ENCODE data around the gene ASH1L.
"Not testable (repeated sequence)": the region's sequence is repeated elsewhere in the genome, so short reads cannot be mapped to it uniquely, and the experiment has no call there.

Gene ASH1L

GRCh38 chr1:155457266-155457665 lies 105.3 kb downstream of the ASH1L start:
- H3K27me3 Mint-ChIP-seq, result no peaks in the 10 kb centered on the region
- peak overlapping the region; percentile 30 for H3K27ac Mint-ChIP-seq
- H3K4me1 Mint-ChIP-seq (ENCODE audit: low read depth), result peaks cover 10% of the 10 kb centered on the region
- H3K4me3 Mint-ChIP-seq, result no peak overlapping the region
- no peaks in the 10 kb centered on the region for H3K9me3 Mint-ChIP-seq (ENCODE audit: low read depth)
- peaks cover 23% of the 10 kb centered on the region for H3K36me3 Mint-ChIP-seq

- Mint-ChIP-seq H3K4me1 (ENCODE audit: low read depth) (peaks cover 10% of the 10 kb centered on the region), H3K36me3 (peaks cover 19% of the 10 kb centered on the region), H3K27ac (no peak overlapping the region), H3K4me3 (no peak overlapping the region), H3K9me3 (ENCODE audit: low read depth) (no peaks in the 10 kb centered on the region), H3K27me3 (no peaks in the 10 kb centered on the region)
Measured at GRCh38 chr1:155455588-155456195, 106.9 kb downstream of the ASH1L start.

GRCh38 chr1:155454096-155454495 lies 108.5 kb downstream of the ASH1L start:
- no peaks in the 10 kb centered on the region for H3K9me3 Mint-ChIP-seq (ENCODE audit: low read depth)
- H3K27me3 Mint-ChIP-seq, result no peaks in the 10 kb centered on the region
- H3K27ac Mint-ChIP-seq, result no peak overlapping the region
- H3K4me1 Mint-ChIP-seq (ENCODE audit: low read depth), result peaks cover 10% of the 10 kb centered on the region
- no peak overlapping the region for H3K4me3 Mint-ChIP-seq
- peaks cover 20% of the 10 kb centered on the region for H3K36me3 Mint-ChIP-seq

DNA sequence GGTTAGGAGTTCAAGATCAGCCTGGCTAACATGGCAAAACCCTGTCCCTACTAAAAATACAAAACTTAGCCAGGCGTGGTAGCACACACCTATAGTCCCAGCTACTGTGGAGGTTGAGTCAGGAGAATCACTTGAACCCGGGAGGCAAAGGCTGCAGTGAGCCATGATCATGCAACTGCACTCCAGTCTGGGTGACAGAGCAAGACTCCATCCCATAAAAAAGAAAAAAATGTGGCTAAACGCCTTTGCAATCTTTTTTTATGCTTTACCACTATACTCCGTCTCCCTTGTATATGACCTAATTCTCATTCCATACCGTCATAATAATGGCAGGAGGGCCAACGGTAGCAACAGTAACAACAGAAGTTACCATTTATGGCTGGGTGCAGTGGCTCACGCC lies 109.5 kb downstream of the ASH1L start:
- H3K27ac Mint-ChIP-seq, result peak overlapping the region; percentile 28
- peaks cover 19% of the 10 kb centered on the region for H3K36me3 Mint-ChIP-seq
- no peaks in the 10 kb centered on the region for H3K27me3 Mint-ChIP-seq

DNA sequence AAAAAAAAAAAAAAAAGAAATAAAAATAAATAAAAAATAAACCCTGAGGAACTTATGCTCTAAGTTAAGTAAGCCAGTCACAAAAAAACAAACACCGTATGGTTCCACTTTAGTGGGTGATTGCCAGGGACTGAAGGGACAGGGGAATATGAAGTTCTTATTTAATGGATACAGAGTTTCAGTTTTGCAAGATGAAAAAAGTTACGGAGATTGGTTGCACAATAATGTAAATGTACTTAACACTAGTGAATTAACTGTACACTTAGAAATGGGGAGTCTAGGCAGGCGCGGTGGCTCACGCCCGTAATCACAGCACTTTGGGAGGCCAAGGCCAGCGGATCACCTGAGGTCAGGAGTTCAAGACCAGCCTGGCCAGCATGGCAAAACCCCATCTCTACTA lies 111.4 kb downstream of the ASH1L start:
- Mint-ChIP-seq H3K36me3 (peaks cover 18% of the 10 kb centered on the region), H3K9me3 (ENCODE audit: low read depth) (no peaks in the 10 kb centered on the region), H3K4me1 (ENCODE audit: low read depth) (peaks cover 4% of the 10 kb centered on the region), H3K27ac (no peak overlapping the region), H3K27me3 (no peaks in the 10 kb centered on the region), H3K4me3 (no peak overlapping the region)

More for the DNA sequence above, 109.5 kb downstream of the ASH1L start:
- peaks cover 10% of the 10 kb centered on the region for H3K4me1 Mint-ChIP-seq (ENCODE audit: low read depth)
- no peaks in the 10 kb centered on the region for H3K9me3 Mint-ChIP-seq (ENCODE audit: low read depth)
- H3K4me3 Mint-ChIP-seq, result no peak overlapping the region

DNA sequence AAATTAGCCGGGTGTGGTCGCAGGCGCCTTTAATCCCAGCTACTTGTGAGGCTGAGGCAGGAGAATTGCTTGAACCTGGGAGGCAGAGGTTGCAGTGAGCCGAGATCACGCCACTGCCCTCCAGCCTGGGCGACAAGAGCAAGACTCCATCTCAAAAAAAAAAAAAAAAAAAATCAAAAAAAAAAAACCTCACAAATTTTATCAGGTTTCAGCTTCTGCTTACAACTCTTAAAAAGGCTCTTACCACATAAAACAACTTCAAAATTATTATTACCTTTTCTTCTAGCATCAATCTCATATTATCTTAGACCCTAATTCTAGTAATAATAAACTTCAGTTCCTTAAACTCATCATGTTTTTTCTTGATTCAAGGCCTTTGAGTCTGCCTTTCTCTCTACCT lies 120.2 kb downstream of the ASH1L start:
- H3K4me1 Mint-ChIP-seq (ENCODE audit: low read depth); H3K36me3 Mint-ChIP-seq; H3K9me3 Mint-ChIP-seq (ENCODE audit: low read depth); H3K27me3 Mint-ChIP-seq; H3K4me3 Mint-ChIP-seq: not testable (repeated sequence)
- peak overlapping the region; percentile 46 for H3K27ac Mint-ChIP-seq

DNA sequence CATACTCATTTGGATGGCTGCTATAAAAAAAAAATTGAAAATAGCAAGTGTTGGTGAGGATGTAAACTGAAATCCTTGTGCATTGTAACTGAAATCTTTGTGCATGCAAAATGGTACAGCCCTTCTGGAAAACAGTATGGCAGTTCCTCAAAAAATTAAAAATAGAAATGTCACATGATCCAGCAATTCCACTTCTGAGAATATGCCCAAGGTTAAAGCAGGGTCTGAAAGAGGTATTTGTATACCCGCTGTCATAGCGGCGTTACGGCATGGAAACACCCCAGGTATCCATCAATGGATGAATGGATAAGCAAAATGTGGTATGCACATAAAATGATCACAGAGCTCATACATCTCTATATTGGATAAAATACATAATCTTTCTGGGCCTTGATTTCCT lies 125.2 kb downstream of the ASH1L start:
- H3K36me3 Mint-ChIP-seq, result peaks cover 7% of the 10 kb centered on the region
- no peaks in the 10 kb centered on the region for H3K27me3 Mint-ChIP-seq
- no peak overlapping the region for H3K4me3 Mint-ChIP-seq

DNA sequence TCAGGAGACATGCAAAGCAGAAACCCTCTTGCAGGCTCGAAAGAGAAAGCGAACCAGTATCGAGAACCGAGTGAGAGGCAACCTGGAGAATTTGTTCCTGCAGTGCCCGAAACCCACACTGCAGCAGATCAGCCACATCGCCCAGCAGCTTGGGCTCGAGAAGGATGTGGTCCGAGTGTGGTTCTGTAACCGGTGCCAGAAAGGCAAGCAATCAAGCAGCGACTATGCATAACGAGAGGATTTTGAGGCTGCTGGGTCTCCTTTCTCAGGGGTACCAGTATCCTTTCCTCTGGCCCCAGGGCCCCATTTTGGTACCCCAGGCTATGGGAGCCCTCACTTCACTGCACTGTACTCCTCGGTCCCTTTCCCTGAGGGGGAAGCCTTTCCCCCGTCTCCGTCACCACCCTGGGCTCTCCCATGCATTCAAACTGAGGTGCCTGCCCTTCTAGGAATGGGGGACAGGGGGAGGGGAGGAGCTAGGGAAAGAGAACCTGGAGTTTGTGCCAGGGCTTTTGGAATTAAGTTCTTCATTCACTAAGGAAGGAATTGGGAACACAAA lies 128.7 kb downstream of the ASH1L start:
- not testable (repeated sequence) for H3K4me3 Mint-ChIP-seq; H3K27me3 Mint-ChIP-seq; H3K4me1 Mint-ChIP-seq (ENCODE audit: low read depth); H3K27ac Mint-ChIP-seq; H3K9me3 Mint-ChIP-seq (ENCODE audit: low read depth)
- peaks cover 13% of the 10 kb centered on the region for H3K36me3 Mint-ChIP-seq

More for the DNA sequence above, 125.2 kb downstream of the ASH1L start:
- Mint-ChIP-seq H3K4me1 (ENCODE audit: low read depth) (peaks cover 5% of the 10 kb centered on the region), H3K9me3 (ENCODE audit: low read depth) (no peaks in the 10 kb centered on the region), H3K27ac (no peak overlapping the region)

- H3K27ac Mint-ChIP-seq; H3K9me3 Mint-ChIP-seq (ENCODE audit: low read depth); H3K27me3 Mint-ChIP-seq; H3K36me3 Mint-ChIP-seq; H3K4me3 Mint-ChIP-seq; H3K4me1 Mint-ChIP-seq (ENCODE audit: low read depth): not testable (repeated sequence)
Measured at GRCh38 chr1:155433128-155433830, 129.3 kb downstream of the ASH1L start.

DNA sequence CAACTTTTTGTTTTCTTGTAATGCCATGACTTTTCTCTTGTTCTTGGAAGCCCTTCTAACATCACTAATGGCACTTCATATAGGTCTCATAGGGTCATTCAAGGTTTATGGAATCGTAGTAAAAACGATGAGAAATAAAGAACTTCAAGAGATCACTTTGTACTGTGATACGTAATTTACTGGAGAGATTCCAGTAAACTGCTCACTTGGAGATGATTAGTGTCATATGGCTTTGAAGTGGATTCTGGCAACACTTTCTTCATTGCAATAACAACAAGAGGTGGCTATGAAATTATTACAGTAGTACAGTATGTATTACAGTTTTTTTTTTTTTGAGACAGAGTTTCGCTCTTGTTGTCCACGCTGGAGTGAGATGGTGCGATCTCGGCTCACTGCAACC lies 138.5 kb downstream of the ASH1L start:
- peaks cover 6% of the 10 kb centered on the region for H3K36me3 Mint-ChIP-seq
- H3K4me3 Mint-ChIP-seq, result no peak overlapping the region
- H3K4me1 Mint-ChIP-seq (ENCODE audit: low read depth), result peaks cover 12% of the 10 kb centered on the region
- H3K9me3 Mint-ChIP-seq (ENCODE audit: low read depth), result no peaks in the 10 kb centered on the region
- H3K27me3 Mint-ChIP-seq, result no peaks in the 10 kb centered on the region
- no peak overlapping the region for H3K27ac Mint-ChIP-seq

DNA sequence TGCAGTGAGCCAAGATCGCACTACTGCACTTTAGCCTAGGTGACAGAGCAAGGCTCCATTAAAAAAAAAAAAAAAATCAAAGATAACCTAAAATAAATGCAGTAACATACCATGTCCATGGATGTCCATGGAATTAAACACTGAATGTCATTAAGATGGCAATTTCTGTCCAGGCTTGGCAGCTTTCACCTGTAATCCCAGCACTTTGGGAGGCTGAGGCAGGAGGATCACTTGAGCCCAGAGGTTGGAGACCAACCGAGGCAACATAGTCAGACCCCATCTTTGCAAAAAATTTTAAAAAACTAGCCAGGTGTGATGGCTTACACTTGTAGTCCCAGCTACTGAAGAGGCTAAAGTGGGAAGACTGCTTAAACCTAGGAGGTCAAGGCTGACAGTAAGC lies 141.8 kb downstream of the ASH1L start:
- H3K9me3 Mint-ChIP-seq (ENCODE audit: low read depth), result no peaks in the 10 kb centered on the region
- H3K27ac Mint-ChIP-seq, result no peak overlapping the region
- peaks cover 6% of the 10 kb centered on the region for H3K36me3 Mint-ChIP-seq
- no peak overlapping the region for H3K4me3 Mint-ChIP-seq
- no peaks in the 10 kb centered on the region for H3K27me3 Mint-ChIP-seq
- H3K4me1 Mint-ChIP-seq (ENCODE audit: low read depth), result peaks cover 9% of the 10 kb centered on the region

- H3K4me3 Mint-ChIP-seq; H3K4me1 Mint-ChIP-seq (ENCODE audit: low read depth); H3K9me3 Mint-ChIP-seq (ENCODE audit: low read depth); H3K27me3 Mint-ChIP-seq; H3K36me3 Mint-ChIP-seq; H3K27ac Mint-ChIP-seq: not testable (repeated sequence)
Measured at GRCh38 chr1:155411840-155412239, 150.8 kb downstream of the ASH1L start.

DNA sequence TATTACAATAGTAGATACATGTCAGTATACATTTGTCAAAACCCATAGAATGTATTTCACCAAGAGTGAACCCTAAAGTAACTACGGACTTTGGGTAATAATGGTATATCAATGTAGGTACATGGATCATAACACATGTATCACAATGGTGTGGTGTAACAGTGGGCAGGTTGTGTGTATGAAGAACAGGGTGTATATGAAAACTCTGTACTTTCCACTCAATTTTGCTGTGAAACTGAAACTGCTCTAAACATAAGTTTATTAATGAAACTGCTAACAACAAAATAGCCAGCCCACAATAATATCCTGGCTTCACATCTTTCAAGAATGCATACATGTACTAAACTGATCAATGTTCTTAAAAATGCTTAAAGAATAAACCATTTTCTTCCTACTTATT lies 151.7 kb downstream of the ASH1L start:
- Mint-ChIP-seq H3K27me3 (no peaks in the 10 kb centered on the region), H3K27ac (peak overlapping the region; percentile 67), H3K36me3 (peaks cover 2% of the 10 kb centered on the region), H3K4me3 (no peak overlapping the region), H3K9me3 (ENCODE audit: low read depth) (no peaks in the 10 kb centered on the region), H3K4me1 (ENCODE audit: low read depth) (peaks cover 2% of the 10 kb centered on the region)

DNA sequence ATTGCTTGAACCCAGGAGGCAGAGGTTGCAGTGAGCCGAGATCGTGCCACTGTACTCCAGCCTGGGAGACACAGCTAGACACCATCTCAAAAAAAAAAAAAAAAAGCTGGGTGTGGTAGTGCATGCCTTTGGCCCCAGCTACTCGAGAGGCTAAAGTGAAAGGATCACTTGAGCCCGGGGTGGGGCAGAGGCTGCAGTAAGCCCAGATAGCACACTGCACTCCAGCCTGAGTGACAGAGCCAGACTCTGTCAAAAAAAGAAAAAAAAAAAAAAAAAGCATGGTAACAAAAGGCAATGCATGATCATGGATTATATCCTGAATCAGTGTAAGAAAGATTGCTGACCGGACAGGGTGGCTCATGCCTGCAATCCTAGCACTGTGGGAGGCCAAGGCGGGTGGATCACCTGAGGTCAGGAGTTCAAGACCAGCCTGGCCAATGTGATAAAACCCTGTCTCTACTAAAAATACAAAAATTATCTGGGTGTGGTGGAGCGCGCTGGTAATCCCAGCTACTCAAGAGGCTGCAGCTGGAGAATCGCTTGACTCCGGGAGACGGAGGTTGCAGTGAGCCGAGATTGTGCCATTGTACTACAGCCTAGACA lies 165.6 kb downstream of the ASH1L start:
- no peak overlapping the region for H3K27ac Mint-ChIP-seq

GRCh38 chr1:155392898-155393411 lies 169.6 kb downstream of the ASH1L start:
- Mint-ChIP-seq H3K4me1 (ENCODE audit: low read depth) (no peaks in the 10 kb centered on the region), H3K27ac (no peak overlapping the region), H3K4me3 (no peak overlapping the region), H3K9me3 (ENCODE audit: low read depth) (no peaks in the 10 kb centered on the region), H3K36me3 (peaks cover 22% of the 10 kb centered on the region), H3K27me3 (no peaks in the 10 kb centered on the region)

More for the DNA sequence above, 165.6 kb downstream of the ASH1L start:
- Mint-ChIP-seq H3K4me1 (ENCODE audit: low read depth) (peaks cover 2% of the 10 kb centered on the region), H3K27me3 (no peaks in the 10 kb centered on the region), H3K4me3 (no peak overlapping the region), H3K9me3 (ENCODE audit: low read depth) (no peaks in the 10 kb centered on the region), H3K36me3 (peaks cover 17% of the 10 kb centered on the region)

Data from activated naive CD8-positive, alpha-beta T cell (primary cell).